ENCODE results near the gene TBL1XR1. TPM values are rescaled to one million over a fixed set of nuclear protein-coding genes. Genes with fewer than 3 reads are reported as not detected.
"Not testable (repeated sequence)": the region's sequence is repeated elsewhere in the genome, so short reads cannot be mapped to it uniquely, and the experiment has no call there.

Gene TBL1XR1
- total RNA-seq, 1 donor from 2014 or later = 243 TPM

- no peaks in the 10 kb centered on the region for H3K27me3 Mint-ChIP-seq (ENCODE audit: low read depth)
- H3K4me1 Mint-ChIP-seq = peaks cover 17% of the 10 kb centered on the region
- no peak overlapping the region for H3K4me3 Mint-ChIP-seq
- peaks cover 7% of the 10 kb centered on the region for H3K36me3 Mint-ChIP-seq
- TF ChIP-seq, protein P1, sequence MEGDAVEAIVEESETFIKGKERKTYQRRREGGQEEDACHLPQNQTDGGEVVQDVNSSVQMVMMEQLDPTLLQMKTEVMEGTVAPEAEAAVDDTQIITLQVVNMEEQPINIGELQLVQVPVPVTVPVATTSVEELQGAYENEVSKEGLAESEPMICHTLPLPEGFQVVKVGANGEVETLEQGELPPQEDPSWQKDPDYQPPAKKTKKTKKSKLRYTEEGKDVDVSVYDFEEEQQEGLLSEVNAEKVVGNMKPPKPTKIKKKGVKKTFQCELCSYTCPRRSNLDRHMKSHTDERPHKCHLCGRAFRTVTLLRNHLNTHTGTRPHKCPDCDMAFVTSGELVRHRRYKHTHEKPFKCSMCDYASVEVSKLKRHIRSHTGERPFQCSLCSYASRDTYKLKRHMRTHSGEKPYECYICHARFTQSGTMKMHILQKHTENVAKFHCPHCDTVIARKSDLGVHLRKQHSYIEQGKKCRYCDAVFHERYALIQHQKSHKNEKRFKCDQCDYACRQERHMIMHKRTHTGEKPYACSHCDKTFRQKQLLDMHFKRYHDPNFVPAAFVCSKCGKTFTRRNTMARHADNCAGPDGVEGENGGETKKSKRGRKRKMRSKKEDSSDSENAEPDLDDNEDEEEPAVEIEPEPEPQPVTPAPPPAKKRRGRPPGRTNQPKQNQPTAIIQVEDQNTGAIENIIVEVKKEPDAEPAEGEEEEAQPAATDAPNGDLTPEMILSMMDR (IDR thresholded peaks at IDR 0.05; ENCODE audit: unreplicated experiment) = no peak
- no peak for DNase-seq (ENCODE audit: low spot score in 2 of 2, unreplicated experiment in 2 of 2)
- H3K9me3 Mint-ChIP-seq = no peaks in the 10 kb centered on the region
- peak overlapping the region; percentile 1 for H3K27ac Mint-ChIP-seq
Measured at GRCh38 chr3:177185035-177185574, 12.2 kb downstream of the TBL1XR1 start.

- H3K9me3 Mint-ChIP-seq; H3K36me3 Mint-ChIP-seq; H3K4me3 Mint-ChIP-seq; H3K27me3 Mint-ChIP-seq (ENCODE audit: low read depth); DNase-seq (ENCODE audit: low spot score in 2 of 2, unreplicated experiment in 2 of 2): not testable (repeated sequence)
- H3K4me1 Mint-ChIP-seq = peaks cover 19% of the 10 kb centered on the region
- H3K27ac Mint-ChIP-seq = peak overlapping the region; percentile 1
Measured at GRCh38 chr3:177184602-177185001, 12.7 kb downstream of the TBL1XR1 start.

DNA sequence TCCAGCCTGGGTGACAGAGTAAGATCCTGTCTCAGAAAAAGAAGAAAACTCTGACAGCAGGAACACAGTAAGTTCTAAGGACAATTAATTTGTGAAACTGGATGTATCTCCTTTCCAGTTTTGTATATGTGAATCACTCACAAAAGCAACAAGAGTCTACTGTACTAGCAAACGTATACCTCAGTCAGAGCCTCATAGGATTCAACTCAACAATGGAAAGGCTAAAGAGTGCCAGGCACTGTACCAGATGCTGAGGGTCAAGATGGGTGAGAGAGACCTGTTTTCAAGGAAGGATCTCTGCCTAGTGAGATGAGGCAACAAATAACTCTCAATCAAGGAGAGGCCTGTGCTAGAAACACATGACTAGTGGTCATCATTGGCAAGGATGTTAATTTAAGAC is 14.9 kb downstream of the TBL1XR1 start:
- DNase-seq (ENCODE audit: low spot score in 2 of 2, unreplicated experiment in 2 of 2) = no peak
- Mint-ChIP-seq H3K36me3 (peaks cover 8% of the 10 kb centered on the region), H3K4me1 (peaks cover 30% of the 10 kb centered on the region), H3K9me3 (no peaks in the 10 kb centered on the region), H3K4me3 (no peak overlapping the region), H3K27me3 (ENCODE audit: low read depth) (no peaks in the 10 kb centered on the region), H3K27ac (no peak overlapping the region)
- TF ChIP-seq, protein P1 (IDR thresholded peaks at IDR 0.05; ENCODE audit: unreplicated experiment) = no peak

GRCh38 chr3:177181418-177181817 is 15.9 kb downstream of the TBL1XR1 start:
- Mint-ChIP-seq H3K4me1 (peaks cover 28% of the 10 kb centered on the region), H3K27ac (no peak overlapping the region), H3K4me3 (no peak overlapping the region), H3K9me3 (no peaks in the 10 kb centered on the region), H3K27me3 (ENCODE audit: low read depth) (no peaks in the 10 kb centered on the region), H3K36me3 (peaks cover 8% of the 10 kb centered on the region)
- no peak for DNase-seq (ENCODE audit: low spot score in 2 of 2, unreplicated experiment in 2 of 2)
- TF ChIP-seq, protein P1 (IDR thresholded peaks at IDR 0.05; ENCODE audit: unreplicated experiment) = no peak

- H3K27me3 Mint-ChIP-seq (ENCODE audit: low read depth) = no peaks in the 10 kb centered on the region
Measured at GRCh38 chr3:177180506-177180905, 16.8 kb downstream of the TBL1XR1 start.

DNA sequence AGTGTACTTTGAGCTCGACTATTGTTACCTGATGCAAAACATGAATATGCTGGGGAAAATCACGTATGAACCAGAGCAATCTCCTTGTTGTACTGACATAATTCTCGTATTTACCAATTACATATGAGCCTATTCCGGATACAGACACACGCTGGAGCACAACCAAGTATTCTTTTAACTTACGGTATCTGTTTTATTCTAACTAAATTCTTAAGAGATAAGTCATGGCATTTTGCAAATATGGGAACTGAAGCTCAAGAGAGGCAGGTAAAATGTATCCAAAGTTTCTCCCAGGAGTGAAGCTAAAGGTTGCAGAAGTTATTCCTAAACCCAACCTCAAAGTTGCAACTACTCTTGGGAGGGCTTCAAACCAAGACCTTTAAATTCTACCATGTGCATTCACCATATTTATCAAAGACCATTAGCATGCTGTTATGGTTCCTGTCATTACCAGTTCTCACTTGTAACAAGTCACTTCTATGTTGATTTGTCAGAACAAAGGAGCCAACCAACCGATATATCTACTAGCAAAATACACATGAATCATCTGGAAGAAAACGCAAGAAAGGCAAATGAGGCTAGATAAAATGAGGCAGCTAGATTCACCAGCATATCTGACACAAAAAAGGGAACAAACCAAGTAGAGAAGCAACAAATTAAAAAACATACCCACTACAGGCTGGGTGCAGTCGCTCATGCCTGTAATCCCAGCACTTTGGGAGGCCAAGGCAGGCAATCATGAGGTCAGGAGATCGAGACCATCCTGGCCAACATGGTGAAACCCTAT is 17.8 kb downstream of the TBL1XR1 start:
- Mint-ChIP-seq H3K27me3 (ENCODE audit: low read depth) (no peaks in the 10 kb centered on the region), H3K4me1 (peaks cover 24% of the 10 kb centered on the region), H3K27ac (peak overlapping the region; percentile 78), H3K9me3 (no peaks in the 10 kb centered on the region), H3K36me3 (peaks cover 8% of the 10 kb centered on the region), H3K4me3 (no peak overlapping the region)
- DNase-seq (ENCODE audit: low spot score in 2 of 2, unreplicated experiment in 2 of 2) = no peak
- TF ChIP-seq, protein P1 (IDR thresholded peaks at IDR 0.05; ENCODE audit: unreplicated experiment) = no peak

More at GRCh38 chr3:177180506-177180905, 16.8 kb downstream of the TBL1XR1 start:
- no peaks in the 10 kb centered on the region for H3K9me3 Mint-ChIP-seq
- H3K4me1 Mint-ChIP-seq = peaks cover 26% of the 10 kb centered on the region
- H3K27ac Mint-ChIP-seq = peak overlapping the region; percentile 47
- TF ChIP-seq, protein P1 (IDR thresholded peaks at IDR 0.05; ENCODE audit: unreplicated experiment) = no peak
- DNase-seq (ENCODE audit: low spot score in 2 of 2, unreplicated experiment in 2 of 2) = no peak
- no peak overlapping the region for H3K4me3 Mint-ChIP-seq
- H3K36me3 Mint-ChIP-seq = peaks cover 8% of the 10 kb centered on the region

All from mesothelial cell of epicardium (in vitro differentiated cells).